Endodermal cell (in vitro differentiated cells): ENCODE measurements around the gene TSPAN33. TPM values are rescaled to one million over a fixed set of nuclear protein-coding genes. Genes with fewer than 3 reads are reported as not detected.
"Not testable (repeated sequence)": the region's sequence is repeated elsewhere in the genome, so short reads cannot be mapped to it uniquely, and the experiment has no call there.

Experiments
- DNase-seq: peaks from one replicate; pipeline ENCODE4 v3.0.0-alpha.2; 2017
- H3K27ac ChIP-seq: 2 replicates; pipeline ENCODE4 v1.5.1; 2013; ENCODE audit warnings: mild to moderate bottlenecking, low read depth, low read length, moderate library complexity
- H3K27me3 ChIP-seq: 2 replicates; pipeline ENCODE4 v1.6.1; 2013; ENCODE audit warnings: mild to moderate bottlenecking, low read length, moderate library complexity; ENCODE audit not compliant: insufficient read depth, control insufficient read depth, poor library complexity, severe bottlenecking
- H3K36me3 ChIP-seq: 2 replicates; pipeline ENCODE4 v1.7.0; 2013; ENCODE audit warnings: mild to moderate bottlenecking, low read length, moderate library complexity; ENCODE audit not compliant: control insufficient read depth, insufficient read depth
- H3K4me1 ChIP-seq: one replicate; pipeline ENCODE4 v1.7.0; 2013; ENCODE audit warnings: low read length; ENCODE audit not compliant: control insufficient read depth, insufficient read depth
- H3K4me3 ChIP-seq: 2 replicates; pipeline ENCODE4 v1.5.1; 2013; ENCODE audit warnings: mild to moderate bottlenecking, low read length, moderate library complexity
- H3K9ac ChIP-seq: 2 replicates; pipeline ENCODE4 v1.6.1; 2013; ENCODE audit warnings: mild to moderate bottlenecking, low read length, moderate library complexity; ENCODE audit not compliant: poor library complexity, severe bottlenecking; ENCODE audit errors: extremely low read depth
- H3K9me3 ChIP-seq: 2 replicates; pipeline ENCODE4 v1.6.1; 2013; ENCODE audit warnings: mild to moderate bottlenecking, low read length, moderate library complexity; ENCODE audit not compliant: control insufficient read depth
- H3K27ac Mint-ChIP-seq: 2 replicates; pipeline ENCODE4 v1.8.0; 2020; ENCODE audit warnings: mixed read lengths
- H3K27me3 Mint-ChIP-seq: 2 replicates; pipeline ENCODE4 v1.8.0; 2021; ENCODE audit warnings: mild to moderate bottlenecking, mixed read lengths; ENCODE audit not compliant: insufficient read depth
- H3K36me3 Mint-ChIP-seq: 2 replicates; pipeline ENCODE4 v1.8.0; 2020; ENCODE audit warnings: low read depth, mixed read lengths
- H3K4me1 Mint-ChIP-seq: 2 replicates; pipeline ENCODE4 v1.8.0; 2020; ENCODE audit warnings: mixed read lengths
- H3K4me3 Mint-ChIP-seq: 2 replicates; pipeline ENCODE4 v1.8.0; 2020; ENCODE audit warnings: mild to moderate bottlenecking, moderate library complexity, mixed read lengths
- H3K9me3 Mint-ChIP-seq: 2 replicates; pipeline ENCODE4 v1.8.0; 2020; ENCODE audit warnings: mild to moderate bottlenecking, mixed read lengths
- CTCF ChIP-seq: fragments of 200-600 bp; sonication (generic); conservative IDR thresholded peaks from 2 replicates; pipeline ENCODE4 v1.5.0; 2021; ENCODE audit warnings: antibody characterized with exemption, mild to moderate bottlenecking
- WGBS, 2 experiments: methylation state at CpG; one replicate each; pipeline versions ENCODE4 v1.1.5 to v1.1.7; 2013; ENCODE audit warnings: missing lambda C conversion rate in 2 of 2, mixed read lengths in 1 of 2; ENCODE audit not compliant: insufficient coverage in 1 of 2, insufficient read length in 1 of 2; 5-methylcytosine and 5-hydroxymethylcytosine counted together
- total RNA-seq, 2 donors: library from RNA; stranded (reverse); fragmentation: NEBNext Ultra II Directional in 1 of 2; extraction: Animal tissue kit (Norgen Biotek cat#: 25700) in 1 of 2; gene quantifications; 2 replicates in 1 of 2; 3 replicates in 1 of 2; pipeline ENCODE4 v1.2.1, GENCODE V29; 2021

The TSPAN33 gene
- total RNA-seq, 2 donors from 2014 or later = 33.2 to 35.6 TPM

GRCh38 chr7:129218514-129219062 is 74.1 kb downstream of the TSPAN33 start:
- H3K27me3 Mint-ChIP-seq = no peaks in the 10 kb centered on the region
- DNase-seq = peak; percentile 96
- H3K9me3 ChIP-seq = no peaks in the 10 kb centered on the region

GRCh38 chr7:129219166-129219565 is 74.7 kb downstream of the TSPAN33 start:
- not testable (repeated sequence) for H3K4me3 Mint-ChIP-seq, H3K27me3 Mint-ChIP-seq, H3K9ac ChIP-seq, H3K4me1 Mint-ChIP-seq, H3K27ac ChIP-seq, H3K9me3 ChIP-seq, H3K27me3 ChIP-seq, H3K36me3 ChIP-seq, DNase-seq, H3K27ac Mint-ChIP-seq, H3K4me1 ChIP-seq, H3K4me3 ChIP-seq
- 94% methylated on average over 4 of the region's 4 CpGs for WGBS, 2 experiments
- Mint-ChIP-seq H3K36me3 (peaks cover 13% of the 10 kb centered on the region), H3K9me3 (peaks cover 35% of the 10 kb centered on the region)

More at GRCh38 chr7:129218514-129219062, 74.1 kb downstream of the TSPAN33 start:
- H3K4me3 Mint-ChIP-seq = no peak overlapping the region
- no peaks in the 10 kb centered on the region for H3K27me3 ChIP-seq
- no peak overlapping the region for H3K4me3 ChIP-seq
- H3K9ac ChIP-seq = no peak overlapping the region
- no peak overlapping the region for H3K27ac ChIP-seq
- 25 to 28% methylated on average over 7 to 9 of the region's 9 CpGs for WGBS, 2 experiments
- TF ChIP-seq CTCF = peak; percentile 95
- H3K27ac Mint-ChIP-seq = no peak overlapping the region
- no peaks in the 10 kb centered on the region for H3K4me1 Mint-ChIP-seq
- peaks cover 17% of the 10 kb centered on the region for H3K36me3 Mint-ChIP-seq
- no peaks in the 10 kb centered on the region for H3K36me3 ChIP-seq
- no peaks in the 10 kb centered on the region for H3K4me1 ChIP-seq
- H3K9me3 Mint-ChIP-seq = peaks cover 38% of the 10 kb centered on the region

Other genes with a start within 250 kb of the TSPAN33 start
- gene KCP, start 234.0 kb upstream of the TSPAN33 start, total RNA-seq = 10 to 100 TPM; 21.1 to 33.3 TPM
- under 1 TPM; 0.31 to 0.53 TPM for gene IRF5, start 206.8 kb upstream of the TSPAN33 start, total RNA-seq
- 10 to 100 TPM; 68.0 to 73.1 TPM for gene TNPO3, start 89.6 kb upstream of the TSPAN33 start, total RNA-seq
- gene SMO, start 43.9 kb downstream of the TSPAN33 start, total RNA-seq = 10 to 100 TPM; 75.5 to 76.2 TPM
- 10 to 100 TPM; 30.8 to 31.4 TPM for gene AHCYL2, start 80.3 kb downstream of the TSPAN33 start, total RNA-seq